SU-DHL-6 (cell line): ENCODE measurements around the gene NADK2.

ENCODE experiments used
- CTCF ChIP-seq: fragments of 200-600 bp; sonication (generic); IDR thresholded peaks from one replicate; pipeline ENCODE4 v1.5.1; 2017; ENCODE audit warnings: antibody characterized with exemption, mild to moderate bottlenecking, low read length, moderate library complexity; ENCODE audit not compliant: insufficient read depth, poor library complexity, severe bottlenecking
- EZH2phosphoT487 ChIP-seq: fragments of 200-600 bp; sonication (generic), shearing (Covaris generic); conservative IDR thresholded peaks from 2 replicates; pipeline ENCODE4 v1.6.1; 2018; ENCODE audit warnings: mild to moderate bottlenecking, antibody characterized with exemption, low read length, moderate library complexity, mixed read lengths

- no peak for TF ChIP-seq CTCF
- TF ChIP-seq EZH2phosphoT487, result no peak
These were observed 95.3 kb downstream of the NADK2 start for GRCh38 chr5:36146390-36146789.
